Smooth muscle cell (in vitro differentiated cells): ENCODE data around the gene PPP6C. TPM values are rescaled to one million over a fixed set of nuclear protein-coding genes. Genes with fewer than 3 reads are reported as not detected.
A peak's percentile ranks its signal among the peaks of the same experiment; 100 is the strongest.

Source experiments
- DNase-seq: peaks from one replicate; lab custom pipeline; 2025; ENCODE audit not compliant: unreplicated experiment; lab: John Stamatoyannopoulos, UW
- H2AFZ ChIP-seq: fragments of 200-600 bp; sonication (generic); 2 replicates; pipeline ENCODE4 v1.6.0; 2016; ENCODE audit warnings: antibody characterized with exemption, low read depth, mild to moderate bottlenecking
- H3F3A ChIP-seq: fragments of 200-600 bp; sonication (generic); 2 replicates; pipeline ENCODE4 v1.6.0; 2017; ENCODE audit warnings: antibody characterized with exemption, low read depth
- H3K27ac ChIP-seq: fragments of 200-600 bp; sonication (generic); 2 replicates; pipeline ENCODE4 v1.5.1; 2016; ENCODE audit warnings: low read depth, mild to moderate bottlenecking
- H3K27me3 ChIP-seq: fragments of 200-600 bp; sonication (generic); 2 replicates; pipeline ENCODE4 v1.6.1; 2016; ENCODE audit warnings: low read depth, mild to moderate bottlenecking
- H3K36me3 ChIP-seq: fragments of 200-600 bp; sonication (generic); 2 replicates; pipeline ENCODE4 v1.5.1; 2016; ENCODE audit warnings: low read depth
- H3K4me1 ChIP-seq: fragments of 200-600 bp; sonication (generic); 2 replicates; pipeline ENCODE4 v1.5.1; 2016; ENCODE audit warnings: low read depth
- H3K4me2 ChIP-seq: fragments of 200-600 bp; sonication (generic); 2 replicates; pipeline ENCODE4 v1.6.0; 2016; ENCODE audit warnings: mild to moderate bottlenecking
- H3K4me3 ChIP-seq: fragments of 200-600 bp; sonication (generic); 2 replicates; pipeline ENCODE4 v1.5.1; 2016; ENCODE audit warnings: mild to moderate bottlenecking
- H3K79me2 ChIP-seq: fragments of 200-600 bp; sonication (generic); 2 replicates; pipeline ENCODE4 v1.6.0; 2016; ENCODE audit warnings: low read depth, mild to moderate bottlenecking
- H3K9ac ChIP-seq: fragments of 200-600 bp; sonication (generic); 2 replicates; pipeline ENCODE4 v1.6.0; 2016; ENCODE audit warnings: low read depth
- H3K9me3 ChIP-seq: fragments of 200-600 bp; sonication (generic); replicated peaks from 2 replicates; pipeline ENCODE4 v1.5.1; 2016; ENCODE audit warnings: low read depth
- H4K20me1 ChIP-seq: fragments of 200-600 bp; sonication (generic); 2 replicates; pipeline ENCODE4 v1.6.0; 2016; ENCODE audit warnings: low read depth
- CTCF ChIP-seq: fragments of 200-600 bp; sonication (generic); IDR thresholded peaks from 2 replicates; pipeline ENCODE4 v1.5.1; 2017; ENCODE audit warnings: borderline replicate concordance, mild to moderate bottlenecking, antibody characterized with exemption; ENCODE audit not compliant: insufficient read depth, poor library complexity, severe bottlenecking
- WGBS: methylation state at CpG from one replicate; pipeline ENCODE4 v1.1.7; 2016; ENCODE audit warnings: low lambda C conversion rate; 5-methylcytosine and 5-hydroxymethylcytosine counted together
- polyA plus RNA-seq: library from polyadenylated mRNA; unstranded; fragments of >200 nt; fragmentation: Nextera tagmentation; extraction: Ambion mirVana; gene quantifications from 2 replicates; pipeline ENCODE4 v1.2.1, GENCODE V29; 2016
- total RNA-seq: library from RNA; depleted of rRNA; stranded (reverse); fragments of >200 nt; gene quantifications from 2 replicates; pipeline ENCODE4 v1.2.3, GENCODE V29; 2014

PPP6C gene
- total and polyA plus RNA-seq, 2 experiments from 2014 or later, result 25.2 to 34.2 TPM

GRCh38 chr9:125143377-125144090 lies 46.1 kb downstream of the PPP6C start, which contains the start of gene SCAI:
Gene SCAI, minus strand, starts transcription at chr9:125143528. Its CDS starts 91 bp downstream, at chr9:125143437.
- peak within 1 kb of the TSS; percentile 83 for H3K4me3 ChIP-seq
- H3K9me3 ChIP-seq, result no peaks in the 10 kb centered on the region
- H3F3A ChIP-seq, result peaks cover 11% of the 10 kb centered on the region
- no peaks in the 10 kb centered on the region for H3K36me3 ChIP-seq
- no peak within 1 kb of the TSS for H2AFZ ChIP-seq
- H3K9ac ChIP-seq, result peak within 1 kb of the TSS; percentile 50
- H4K20me1 ChIP-seq, result no peaks in the 10 kb centered on the region
- TF ChIP-seq CTCF, result peak; percentile 96
- H3K27ac ChIP-seq, result no peak within 1 kb of the TSS
- 2% methylated on average over 29 of the region's 46 CpGs for WGBS
- H3K4me1 ChIP-seq, result no peaks in the 10 kb centered on the region
- peak; percentile 90 for DNase-seq
- no peaks in the 10 kb centered on the region for H3K79me2 ChIP-seq
- peak within 1 kb of the TSS; percentile 90 for H3K4me2 ChIP-seq
- no peaks in the 10 kb centered on the region for H3K27me3 ChIP-seq

DNA sequence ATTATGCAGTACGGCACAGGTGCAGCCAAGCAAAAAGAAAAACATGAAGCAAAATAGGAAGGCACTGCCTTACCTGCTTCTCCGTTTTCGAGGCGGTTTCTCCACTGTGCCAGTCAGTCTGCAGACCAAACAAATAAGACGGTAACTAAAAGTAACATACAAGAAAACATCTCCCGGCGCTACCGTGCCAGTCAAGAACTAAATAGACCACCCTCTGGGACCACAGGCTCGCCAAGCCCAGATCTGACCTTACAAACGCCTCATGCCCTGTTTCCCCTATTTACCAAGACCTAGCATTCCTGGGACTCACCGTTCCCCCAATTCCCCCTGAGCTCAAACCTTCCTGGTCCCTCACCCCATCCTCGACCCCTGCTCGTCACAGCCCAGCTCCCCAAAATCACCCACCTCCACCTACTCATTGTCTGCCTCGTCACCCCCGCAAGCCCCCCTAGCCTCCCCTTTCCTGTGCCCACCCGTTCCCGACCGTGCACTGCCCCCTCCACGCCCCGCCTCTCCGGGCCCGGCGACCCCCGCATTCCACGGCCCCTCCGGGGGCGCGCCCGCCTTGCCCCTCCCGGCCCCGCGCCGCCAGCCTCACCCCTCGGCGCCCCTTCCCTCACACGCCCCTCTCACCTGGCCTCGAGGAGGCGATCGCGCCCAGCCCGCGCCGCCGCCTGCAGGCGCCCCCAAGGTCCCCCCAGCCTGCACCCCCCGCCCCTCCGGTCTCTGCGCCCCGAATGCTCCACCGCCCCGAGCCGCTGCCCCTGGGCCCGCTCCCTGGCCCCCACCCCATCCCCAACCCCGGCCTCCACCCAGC lies 46.8 kb downstream of the PPP6C start:
- Histone ChIP-seq H3K4me1 (no peaks in the 10 kb centered on the region), H3K36me3 (no peaks in the 10 kb centered on the region), H3K9ac (peak overlapping the region; percentile 50), H3K4me2 (peak overlapping the region; percentile 90), H3F3A (peaks cover 11% of the 10 kb centered on the region), H2AFZ (no peak overlapping the region), H3K4me3 (peak overlapping the region; percentile 83), H4K20me1 (no peaks in the 10 kb centered on the region), H3K27me3 (no peaks in the 10 kb centered on the region), H3K9me3 (no peaks in the 10 kb centered on the region), H3K79me2 (peaks cover 3% of the 10 kb centered on the region), H3K27ac (no peak overlapping the region)
- peak; percentile 9 for TF ChIP-seq CTCF
- WGBS, result 22% methylated on average over 11 of the region's 54 CpGs
- no peak for DNase-seq

GRCh38 chr9:125141751-125142150 lies 47.9 kb downstream of the PPP6C start:
- Histone ChIP-seq H3K9me3 (no peaks in the 10 kb centered on the region), H3K9ac (no peak overlapping the region), H3F3A (peaks cover 11% of the 10 kb centered on the region), H3K36me3 (no peaks in the 10 kb centered on the region), H3K27ac (peak overlapping the region; percentile 39), H2AFZ (no peak overlapping the region), H3K27me3 (no peaks in the 10 kb centered on the region), H4K20me1 (no peaks in the 10 kb centered on the region), H3K4me1 (no peaks in the 10 kb centered on the region), H3K4me3 (peak overlapping the region; percentile 83), H3K79me2 (peaks cover 5% of the 10 kb centered on the region), H3K4me2 (peak overlapping the region; percentile 90)
- WGBS, result 70% methylated on average over 4 of the region's 4 CpGs
- no peak for DNase-seq
- no peak for TF ChIP-seq CTCF
